Measurements from ENCODE around the gene MAD1L1. TPM values are rescaled to one million over a fixed set of nuclear protein-coding genes. Genes with fewer than 3 reads are reported as not detected.

The MAD1L1 gene
- total RNA-seq, 1 experiment from 2014 or later = 163 TPM

GRCh38 chr7:2260820-2261219 lies 28.1 kb upstream of the MAD1L1 start:
- in situ Hi-C loops (cut with HindIII; ENCODE audit: low sequenced_read_pairs) = no loop called here
- DNase-seq (ENCODE audit: low spot score) = peak; percentile 59

DNA sequence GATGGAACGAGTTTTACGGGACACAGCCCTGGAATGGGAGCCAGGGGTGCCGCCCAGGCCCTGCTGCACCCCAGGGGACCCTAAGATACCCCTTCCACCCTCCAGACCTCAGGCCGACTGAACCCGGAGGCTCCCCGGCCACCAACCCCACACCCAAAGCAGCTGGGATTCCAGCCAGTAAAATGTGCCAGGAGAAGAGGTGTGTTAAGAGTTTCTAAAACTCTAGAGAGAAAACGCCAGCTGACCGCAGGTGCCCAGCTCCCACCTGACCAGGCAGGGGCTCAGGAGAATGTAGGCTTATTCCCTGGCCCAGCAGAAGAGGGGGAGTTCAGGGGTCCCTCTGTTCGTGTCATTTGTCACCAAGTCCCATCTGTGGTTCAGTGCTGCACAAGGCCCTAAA lies 26.7 kb upstream of the MAD1L1 start:
- in situ Hi-C loops (cut with HindIII; ENCODE audit: low sequenced_read_pairs) = no loop called here
- DNase-seq (ENCODE audit: low spot score) = no peak

GRCh38 chr7:2258661-2259365 lies 26.1 kb upstream of the MAD1L1 start:
- in situ Hi-C loops (cut with HindIII; ENCODE audit: low sequenced_read_pairs) = no loop called here
- DNase-seq (ENCODE audit: low spot score) = no peak

GRCh38 chr7:2257651-2258050 lies 24.9 kb upstream of the MAD1L1 start:
- in situ Hi-C loops (cut with HindIII; ENCODE audit: low sequenced_read_pairs) = no loop called here
- DNase-seq (ENCODE audit: low spot score) = no peak

- no peak for DNase-seq (ENCODE audit: low spot score)
- in situ Hi-C loops (cut with HindIII; ENCODE audit: low sequenced_read_pairs) = no loop called here
Measured at GRCh38 chr7:2257046-2257551, 24.4 kb upstream of the MAD1L1 start.

- DNase-seq (ENCODE audit: low spot score) = peak; percentile 69
- in situ Hi-C loops (cut with HindIII; ENCODE audit: low sequenced_read_pairs) = no loop called here
Measured at GRCh38 chr7:2256306-2257045, 23.7 kb upstream of the MAD1L1 start.

DNA sequence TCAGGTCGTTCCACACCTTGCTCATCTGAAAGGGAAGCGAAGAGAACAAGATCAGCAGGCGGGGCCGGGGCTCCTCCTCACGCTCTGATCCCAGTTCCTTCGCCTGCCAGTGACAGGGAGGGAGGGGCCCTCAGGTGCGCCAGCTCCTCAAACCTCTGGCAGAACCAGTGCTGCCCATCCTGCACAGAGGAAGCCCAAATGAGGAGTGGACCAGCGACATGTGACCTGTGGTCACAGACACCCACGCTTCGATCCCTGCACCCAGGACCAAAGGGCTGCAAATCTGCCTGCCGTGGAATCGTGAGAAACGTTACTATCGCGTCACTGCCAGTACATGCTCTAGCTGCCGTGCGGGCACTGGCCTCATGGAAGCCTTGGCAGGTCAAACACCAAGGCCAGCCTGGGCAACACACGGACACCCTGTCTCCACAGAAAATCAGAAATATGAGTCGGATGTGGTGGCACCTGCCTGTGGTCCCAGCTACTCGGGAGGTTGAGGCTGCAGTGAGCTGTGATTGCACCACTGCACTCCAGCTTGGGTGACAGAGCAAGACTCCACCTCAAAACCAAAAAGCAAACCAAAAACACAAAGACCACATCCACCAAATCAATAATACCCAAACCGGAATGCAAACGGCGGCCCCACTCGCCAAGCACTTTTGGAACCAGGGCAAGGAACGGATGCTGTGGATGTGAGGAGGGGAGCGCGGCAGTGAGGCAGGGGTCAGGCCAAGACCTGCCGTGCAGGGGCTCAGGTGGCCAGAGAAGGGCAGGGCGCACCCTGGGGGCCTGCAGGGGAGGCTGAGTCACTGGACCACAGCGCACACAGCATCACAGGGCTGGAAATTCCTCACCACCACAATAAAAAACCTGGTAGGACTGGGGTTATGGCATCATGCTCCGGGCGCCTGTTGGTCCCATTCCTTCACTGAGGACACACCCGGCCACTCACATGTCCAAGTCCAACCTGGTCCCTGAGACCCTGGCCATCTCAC lies 22.7 kb upstream of the MAD1L1 start:
- no peak for DNase-seq (ENCODE audit: low spot score)
- in situ Hi-C loops (cut with HindIII; ENCODE audit: low sequenced_read_pairs) = no loop called here

DNA sequence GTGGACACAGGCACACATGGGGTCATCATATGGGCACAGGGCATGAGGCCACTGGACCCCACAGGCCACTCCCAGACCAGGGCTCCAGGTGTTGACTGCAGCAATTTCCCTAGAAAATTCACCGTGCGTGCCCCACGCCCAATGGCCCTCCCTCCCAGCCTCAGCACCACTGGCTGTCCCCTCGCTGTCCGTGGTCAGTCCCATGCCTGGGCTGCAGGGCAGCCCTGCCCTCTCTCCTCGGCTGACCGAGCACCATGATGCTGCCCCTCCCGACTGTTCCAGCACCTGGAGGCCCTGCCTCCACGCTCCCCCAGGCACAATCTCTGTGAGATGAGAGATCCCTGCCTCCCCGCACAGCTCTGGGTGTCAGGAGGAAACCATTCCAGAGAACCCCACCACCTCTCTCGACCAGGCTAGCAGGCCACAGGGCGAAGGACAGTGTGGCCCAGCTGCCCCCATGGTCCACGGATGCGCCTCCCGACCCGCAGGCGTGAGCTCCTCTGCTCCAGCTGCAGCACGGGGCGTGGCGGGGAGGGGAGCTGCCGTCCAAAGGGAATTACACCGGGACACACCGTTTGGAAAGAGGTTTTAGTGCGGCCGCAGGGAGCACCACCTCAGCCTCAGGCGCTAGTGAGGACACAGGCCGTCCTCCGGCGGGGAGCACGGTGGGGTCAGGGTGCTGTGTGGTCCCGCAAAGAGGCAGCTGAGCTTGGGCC lies 21.8 kb upstream of the MAD1L1 start:
- no peak for DNase-seq (ENCODE audit: low spot score)
- in situ Hi-C loops (cut with HindIII; ENCODE audit: low sequenced_read_pairs) = no loop called here

- in situ Hi-C loops (cut with HindIII; ENCODE audit: low sequenced_read_pairs) = no loop called here
- no peak for DNase-seq (ENCODE audit: low spot score)
Measured at GRCh38 chr7:2253525-2254244, 20.9 kb upstream of the MAD1L1 start.

DNA sequence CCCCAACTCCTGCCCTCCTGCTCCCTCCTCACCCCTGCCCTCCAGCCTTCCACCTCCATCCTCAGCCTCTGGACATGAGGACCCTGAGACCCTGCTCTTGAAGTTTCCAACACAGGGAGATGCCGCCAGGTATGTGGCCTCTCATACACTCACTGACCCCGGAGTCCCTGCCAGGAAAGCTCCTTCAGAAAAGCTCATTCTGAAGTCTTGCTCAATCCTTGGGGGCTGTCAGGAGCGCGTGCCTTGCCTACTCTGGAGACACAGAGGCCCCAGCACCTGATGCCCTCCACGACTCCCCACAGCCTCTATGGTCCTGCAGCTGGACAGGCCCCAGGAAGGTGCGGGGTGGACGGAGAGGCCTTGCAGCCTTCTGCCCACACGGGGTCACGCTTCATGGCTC lies 20.3 kb upstream of the MAD1L1 start:
- in situ Hi-C loops (cut with HindIII; ENCODE audit: low sequenced_read_pairs) = no loop called here

DNA sequence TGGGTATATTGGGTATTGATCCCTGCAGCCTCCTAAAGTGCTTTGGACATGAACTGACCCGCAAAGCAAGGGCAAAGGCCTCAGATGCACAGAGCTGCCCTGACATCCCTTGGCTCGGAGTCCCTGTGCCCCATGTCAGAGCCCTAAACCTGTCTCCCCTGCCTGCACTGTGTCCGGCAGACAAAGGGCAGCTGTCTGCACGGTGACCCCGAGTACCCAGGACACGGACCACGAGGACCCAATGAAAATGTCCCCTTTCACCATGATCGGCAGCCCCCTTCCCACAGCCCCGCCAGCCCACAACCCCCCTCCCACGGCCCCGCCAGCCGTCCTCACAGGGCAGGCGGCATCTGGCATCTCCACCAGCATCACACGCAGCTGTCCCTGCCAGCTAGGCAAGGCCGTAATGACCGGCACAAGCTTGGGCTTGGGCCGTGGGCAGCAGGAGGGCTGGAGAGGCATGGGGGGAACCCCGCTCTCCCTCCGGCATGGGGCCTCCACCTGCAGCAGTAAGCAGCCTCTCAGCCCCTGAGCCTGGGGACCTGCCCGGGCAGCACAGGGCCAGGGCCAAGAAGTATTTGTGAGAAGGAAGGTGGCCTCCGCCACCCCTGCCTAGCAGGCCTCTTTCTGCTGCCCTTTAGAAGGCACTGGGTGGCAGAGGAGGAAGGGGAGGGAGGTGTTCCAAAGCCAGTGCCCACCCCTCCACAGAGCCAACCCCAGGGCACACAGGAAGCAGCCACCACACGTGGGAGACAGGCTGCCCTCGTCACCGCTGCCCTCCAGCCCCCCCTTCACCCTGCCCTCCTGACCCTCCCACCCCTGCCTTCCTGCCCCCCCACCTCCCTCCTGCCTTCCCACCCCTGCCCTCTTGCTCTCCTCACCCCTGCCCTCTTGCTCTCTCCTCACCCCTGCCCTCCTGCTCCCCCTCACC lies 19.4 kb upstream of the MAD1L1 start:
- DNase-seq (ENCODE audit: low spot score) = no peak
- in situ Hi-C loops (cut with HindIII; ENCODE audit: low sequenced_read_pairs) = no loop called here

More for the DNA sequence above, 20.3 kb upstream of the MAD1L1 start:
- DNase-seq (ENCODE audit: low spot score) = no peak

DNA sequence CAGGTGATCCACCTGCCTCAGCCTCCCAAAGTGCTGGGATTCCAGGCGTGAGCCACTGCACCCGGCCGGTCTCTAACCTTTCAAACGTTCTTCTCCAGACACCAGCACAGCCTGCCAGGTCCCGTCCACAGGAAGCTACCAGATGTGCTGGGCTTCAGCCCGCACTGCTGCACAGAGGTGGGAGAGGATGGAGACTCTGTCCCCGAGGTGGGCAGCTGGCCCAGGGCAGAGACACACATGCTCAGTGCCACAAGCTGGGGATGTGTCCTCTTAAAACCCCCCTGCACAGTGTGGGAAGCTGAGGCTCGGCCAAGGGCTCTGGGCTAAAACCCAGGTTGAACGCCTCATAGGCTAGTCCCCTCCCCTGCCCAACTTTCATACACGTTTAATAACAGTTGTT lies 18.6 kb upstream of the MAD1L1 start:
- DNase-seq (ENCODE audit: low spot score) = no peak
- in situ Hi-C loops (cut with HindIII; ENCODE audit: low sequenced_read_pairs) = no loop called here

- DNase-seq (ENCODE audit: low spot score) = no peak
- in situ Hi-C loops (cut with HindIII; ENCODE audit: low sequenced_read_pairs) = no loop called here
Measured at GRCh38 chr7:2249744-2250323, 17.1 kb upstream of the MAD1L1 start.

DNA sequence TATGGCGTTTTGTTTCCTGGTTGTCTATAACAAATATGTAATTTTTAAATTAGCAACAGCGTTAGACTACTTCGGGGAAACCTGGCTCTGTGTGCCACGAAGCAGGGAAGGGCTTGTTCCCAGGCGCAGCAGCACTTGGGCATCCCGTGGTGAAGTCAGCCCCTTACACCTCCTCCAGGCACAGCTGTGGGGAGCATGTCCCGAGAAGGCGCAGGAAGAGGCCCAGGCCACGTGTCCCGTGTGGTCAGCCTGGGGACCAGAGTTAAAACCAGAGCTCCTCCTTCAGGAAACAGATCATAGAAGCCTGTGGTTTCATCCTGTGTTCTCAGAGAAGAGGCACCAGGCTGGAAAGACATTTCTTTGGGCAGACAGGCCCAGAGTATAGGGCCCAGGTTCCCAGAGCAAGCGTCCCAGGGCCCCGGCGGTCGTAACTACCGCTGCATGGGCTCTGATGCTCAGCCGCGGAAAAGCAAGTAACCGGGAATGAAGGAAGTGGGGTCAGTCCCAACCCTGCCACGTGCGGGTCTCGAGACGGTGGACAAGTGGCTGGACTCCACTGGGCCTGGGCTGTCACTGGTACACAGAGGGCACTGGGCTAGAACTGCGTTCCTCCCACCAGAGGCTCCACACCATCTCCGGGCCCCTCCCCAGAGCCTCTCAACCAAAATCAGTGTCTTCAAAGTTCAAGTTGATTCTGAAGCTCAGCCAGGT lies 16.4 kb upstream of the MAD1L1 start:
- in situ Hi-C loops (cut with HindIII; ENCODE audit: low sequenced_read_pairs) = no loop called here
- DNase-seq (ENCODE audit: low spot score) = peak; percentile 22

DNA sequence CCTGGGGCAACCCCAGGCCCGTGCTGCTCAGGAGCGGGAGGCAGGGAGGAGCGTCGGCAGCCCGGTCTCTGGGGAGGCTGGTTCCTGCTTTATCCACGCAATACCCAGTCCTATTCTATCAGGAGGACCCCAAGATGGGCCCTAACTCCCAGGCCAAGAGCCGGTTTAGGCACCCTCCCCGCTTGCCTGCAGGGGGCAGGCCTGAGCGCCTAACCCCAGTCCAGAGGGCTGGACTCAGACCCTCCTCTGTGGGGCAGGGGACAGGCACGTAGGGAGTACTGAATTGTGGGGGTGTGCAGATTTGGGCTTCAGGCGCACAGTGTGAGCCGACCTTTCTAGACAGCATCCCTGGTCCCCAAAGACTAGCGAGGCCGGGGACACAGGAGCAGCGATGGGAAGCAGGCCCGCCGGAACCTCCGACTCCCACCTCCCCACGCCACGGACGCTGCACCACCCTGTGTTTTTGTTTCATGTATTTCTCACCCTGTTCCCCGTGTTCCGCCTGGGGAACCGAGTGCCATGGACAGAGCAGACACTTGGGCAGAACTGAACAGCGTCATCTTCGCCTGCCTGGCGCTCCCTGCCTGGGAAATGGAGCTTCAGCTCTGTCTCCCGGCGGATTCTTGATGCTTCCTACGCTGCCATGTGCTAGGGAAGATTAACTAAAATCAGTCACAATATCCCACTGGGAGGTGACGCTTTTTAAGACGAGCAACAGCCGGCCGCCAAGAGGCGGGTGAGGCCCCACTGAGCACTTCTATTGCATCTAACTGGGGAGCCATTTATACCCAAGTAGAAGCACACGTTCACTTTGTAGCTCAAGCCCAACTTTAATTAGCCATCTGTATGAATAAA lies 14.6 kb upstream of the MAD1L1 start:
- DNase-seq (ENCODE audit: low spot score) = peak; percentile 21
- in situ Hi-C loops (cut with HindIII; ENCODE audit: low sequenced_read_pairs) = no loop called here

Data from G401 (cell line).